GM18519 (cell line): Measurements from ENCODE around the gene DBF4B.
"Not testable (repeated sequence)": the region's sequence is repeated elsewhere in the genome, so short reads cannot be mapped to it uniquely, and the experiment has no call there.

ENCODE experiments used
- ATAC-seq: cut with Tn5 transposase; IDR thresholded peaks from one replicate; pipeline ENCODE4 v1.9.1; 2021; ENCODE audit warnings: mild to moderate bottlenecking, moderate library complexity; ENCODE audit not compliant: unreplicated experiment, low FRiP score

Gene DBF4B

DNA sequence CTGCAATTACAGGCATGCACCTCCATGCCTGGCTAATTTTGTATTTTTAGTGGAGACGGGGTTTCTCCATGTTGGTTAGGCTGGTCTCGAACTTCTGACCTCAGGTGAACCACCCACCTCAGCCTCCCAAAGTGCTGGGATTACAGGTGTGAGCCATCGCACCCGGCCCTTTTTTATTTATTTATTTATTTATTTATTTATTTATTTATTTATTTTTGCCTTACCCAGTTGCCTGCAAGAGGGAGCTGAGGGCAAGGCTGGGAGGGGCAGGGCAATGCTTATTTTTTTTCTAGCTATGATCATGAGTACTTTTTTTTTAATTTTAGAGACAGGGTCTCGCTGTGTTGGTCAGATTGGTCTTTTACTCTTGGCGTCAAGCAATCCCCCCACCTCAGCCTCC, 17.7 kb downstream of the DBF4B start:
- ATAC-seq: not testable (repeated sequence)

DNA sequence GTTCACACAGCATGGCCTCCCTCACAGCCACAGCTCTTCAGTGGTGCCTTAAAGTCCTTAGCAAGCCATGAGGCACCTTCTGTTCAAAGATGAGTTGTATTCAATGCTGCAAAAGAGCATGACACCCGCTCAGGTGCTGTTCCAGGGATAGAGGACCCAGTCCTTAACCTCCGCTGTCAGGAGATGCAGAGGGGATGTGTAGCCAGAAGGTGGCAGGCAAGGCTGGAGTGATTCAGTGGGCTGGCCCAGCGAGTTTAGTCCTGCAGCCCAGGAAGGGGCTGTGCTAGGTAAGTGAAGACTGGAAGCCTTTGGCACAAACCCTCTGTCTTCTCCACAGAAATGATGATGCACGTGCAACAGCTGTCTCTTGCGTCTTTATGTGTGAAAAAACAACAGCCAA, 25.3 kb downstream of the DBF4B start:
- ATAC-seq: no peak

DNA sequence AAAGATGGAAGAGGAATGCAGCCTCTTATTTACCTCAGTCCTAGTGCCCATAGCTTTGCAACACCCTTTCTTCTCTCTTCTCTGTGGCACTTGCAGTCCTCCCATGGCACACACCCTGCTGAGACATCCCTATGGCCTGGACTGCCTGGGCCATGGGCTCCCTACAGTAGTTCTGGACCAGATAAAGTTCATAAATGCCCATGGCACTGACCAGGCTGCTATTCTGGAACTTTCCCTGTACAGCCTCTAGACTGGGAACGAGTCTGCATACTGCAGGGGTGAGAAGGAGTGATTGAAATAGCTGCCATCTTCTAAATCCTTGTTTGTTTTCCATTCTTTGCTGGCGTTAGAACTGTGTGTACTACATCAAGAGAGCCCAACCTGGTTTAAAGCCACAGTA, 25.8 kb downstream of the DBF4B start:
- no peak for ATAC-seq

DNA sequence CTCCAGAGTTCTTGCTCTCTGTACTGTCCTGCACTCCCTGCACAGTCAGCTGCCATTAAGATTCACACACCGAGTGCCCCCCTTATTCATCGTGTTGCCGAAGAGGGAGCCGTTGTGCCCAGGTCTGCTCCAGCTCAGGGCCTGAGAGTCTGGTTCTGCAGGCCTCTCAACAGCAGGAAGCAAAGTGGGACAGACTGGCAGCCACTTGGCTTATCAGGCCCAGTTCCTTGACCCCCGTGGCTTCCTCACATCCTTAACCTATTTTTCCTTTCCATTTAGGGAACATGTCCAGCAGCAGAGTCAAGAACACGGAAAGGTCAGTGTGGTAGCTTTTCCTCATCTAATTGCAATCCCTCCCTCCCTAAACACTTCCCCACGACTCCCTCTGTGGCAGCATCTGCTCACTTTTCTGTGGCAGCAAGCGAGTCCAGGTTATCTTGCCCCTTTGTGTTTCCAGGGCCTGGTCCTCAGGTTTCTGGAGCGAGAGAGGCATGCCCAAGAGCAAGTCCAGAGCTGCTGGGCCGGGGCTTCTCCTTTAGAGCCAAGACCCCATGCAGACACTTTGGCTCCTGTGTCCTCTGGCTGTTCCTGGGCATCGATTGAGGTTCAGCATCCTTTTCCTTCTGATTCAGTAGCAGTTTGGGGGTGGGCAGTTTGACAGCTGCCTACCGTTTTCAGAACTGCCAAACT, 28.2 kb downstream of the DBF4B start:
- ATAC-seq: no peak

DNA sequence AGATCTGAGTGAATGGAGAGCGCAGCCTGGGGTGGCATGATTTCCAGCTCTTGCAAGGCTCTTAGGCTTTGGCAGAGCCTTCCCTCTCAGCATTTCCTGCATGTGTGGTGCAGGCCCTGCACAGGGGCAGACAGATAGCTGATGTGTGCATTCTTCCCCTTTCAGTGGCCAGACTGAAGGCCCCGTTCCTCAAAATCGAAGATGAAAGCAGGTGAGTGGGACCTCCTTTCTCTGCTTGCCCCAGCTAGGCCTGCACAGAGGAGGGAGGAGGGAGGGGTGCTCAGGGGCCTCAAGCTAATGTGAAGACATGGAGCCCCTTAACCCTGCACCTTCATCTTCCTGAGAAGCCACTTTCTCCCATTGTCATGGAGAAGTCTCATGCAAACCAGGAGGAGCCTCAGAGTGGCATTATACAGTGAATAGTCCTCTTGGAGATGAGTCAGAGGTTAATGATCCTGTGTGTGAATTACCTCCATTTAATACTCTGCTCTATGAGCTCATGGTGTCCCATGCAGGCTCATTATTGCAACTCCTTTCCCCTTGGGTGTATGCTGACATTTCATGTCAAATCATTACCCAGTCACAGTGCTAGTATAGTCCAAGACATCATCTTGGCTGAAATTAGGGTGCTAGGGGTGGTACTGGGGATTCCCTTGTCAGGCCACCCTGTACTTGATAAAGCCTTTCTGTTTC, 29.9 kb downstream of the DBF4B start:
- no peak for ATAC-seq

DNA sequence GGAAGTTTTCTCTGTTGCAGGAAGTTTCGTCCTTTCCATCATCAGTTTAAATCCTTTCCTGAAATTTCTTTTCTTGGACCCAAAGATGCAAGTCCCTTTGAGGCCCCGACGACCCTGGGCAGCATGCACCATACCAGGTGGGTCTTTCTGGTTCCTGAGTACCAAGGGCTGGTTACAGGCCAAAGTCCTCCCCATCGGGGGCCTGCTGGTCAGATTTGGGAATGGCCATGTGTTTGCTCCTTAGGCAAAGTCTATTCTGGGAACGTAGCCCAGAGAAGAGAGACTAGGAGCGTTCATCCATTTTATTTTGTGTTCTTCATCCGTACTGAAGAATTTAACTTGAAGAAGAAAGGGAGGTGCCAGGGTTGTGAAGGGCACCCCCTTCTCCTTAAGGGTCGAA, 32.9 kb downstream of the DBF4B start:
- no peak for ATAC-seq

DNA sequence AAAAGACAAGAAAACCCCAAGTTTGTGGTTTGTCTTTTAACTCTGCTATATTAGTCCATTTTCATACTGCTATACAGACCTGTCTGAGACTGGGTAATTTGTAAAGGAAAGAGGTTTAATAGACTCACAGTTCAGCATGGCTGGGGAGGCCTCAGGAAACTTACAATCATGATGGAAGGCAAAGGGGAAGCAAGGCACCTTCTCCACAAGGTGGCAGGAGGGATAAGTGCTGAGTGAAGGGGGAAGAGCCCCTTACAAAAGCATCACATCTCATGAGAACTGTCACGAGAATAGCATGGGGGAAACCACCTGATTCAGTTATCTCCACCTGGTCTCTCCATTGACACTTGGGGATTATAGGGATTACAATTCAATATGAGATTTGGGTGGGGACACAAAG, 36.8 kb downstream of the DBF4B start:
- no peak for ATAC-seq

DNA sequence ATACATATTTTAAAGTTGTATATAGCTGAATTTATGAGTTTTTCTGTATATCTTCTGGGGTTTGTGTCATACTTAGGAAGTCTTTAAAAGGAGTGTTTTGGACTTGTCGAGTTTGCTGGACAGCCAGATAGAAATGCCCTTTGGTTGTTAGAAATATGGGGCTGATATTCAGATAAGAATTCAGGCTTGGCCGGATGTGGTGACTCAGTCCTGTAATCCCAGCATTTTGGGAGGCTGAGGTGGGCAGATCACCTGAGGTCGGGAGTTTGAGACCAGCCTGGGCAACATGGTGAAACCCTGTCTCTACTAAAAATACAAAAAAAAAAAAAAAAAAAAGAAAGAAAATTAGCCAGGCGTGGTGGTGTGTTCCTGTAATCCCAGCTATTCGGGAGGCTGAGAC, 37.3 kb downstream of the DBF4B start:
- not testable (repeated sequence) for ATAC-seq

DNA sequence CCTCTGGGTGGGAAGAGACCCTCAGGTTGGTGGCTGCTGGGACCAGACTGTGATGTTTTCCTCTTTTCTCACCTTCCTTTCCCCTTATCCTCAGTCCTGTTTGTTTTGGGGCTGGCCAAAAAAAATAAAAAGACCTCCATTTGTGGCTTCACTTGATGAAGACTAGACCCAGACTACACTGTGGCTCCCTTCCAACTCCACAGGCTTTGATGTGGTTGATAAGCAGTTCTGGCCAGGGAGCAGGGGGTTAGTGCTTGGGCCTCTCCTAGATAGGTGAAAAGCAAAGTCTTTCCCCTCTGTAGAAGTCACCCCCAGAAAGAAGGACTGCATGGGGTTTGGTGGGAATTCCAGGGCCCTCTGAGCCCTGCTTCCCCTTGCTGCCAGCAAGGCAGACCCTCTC, 39.1 kb downstream of the DBF4B start:
- no peak for ATAC-seq

DNA sequence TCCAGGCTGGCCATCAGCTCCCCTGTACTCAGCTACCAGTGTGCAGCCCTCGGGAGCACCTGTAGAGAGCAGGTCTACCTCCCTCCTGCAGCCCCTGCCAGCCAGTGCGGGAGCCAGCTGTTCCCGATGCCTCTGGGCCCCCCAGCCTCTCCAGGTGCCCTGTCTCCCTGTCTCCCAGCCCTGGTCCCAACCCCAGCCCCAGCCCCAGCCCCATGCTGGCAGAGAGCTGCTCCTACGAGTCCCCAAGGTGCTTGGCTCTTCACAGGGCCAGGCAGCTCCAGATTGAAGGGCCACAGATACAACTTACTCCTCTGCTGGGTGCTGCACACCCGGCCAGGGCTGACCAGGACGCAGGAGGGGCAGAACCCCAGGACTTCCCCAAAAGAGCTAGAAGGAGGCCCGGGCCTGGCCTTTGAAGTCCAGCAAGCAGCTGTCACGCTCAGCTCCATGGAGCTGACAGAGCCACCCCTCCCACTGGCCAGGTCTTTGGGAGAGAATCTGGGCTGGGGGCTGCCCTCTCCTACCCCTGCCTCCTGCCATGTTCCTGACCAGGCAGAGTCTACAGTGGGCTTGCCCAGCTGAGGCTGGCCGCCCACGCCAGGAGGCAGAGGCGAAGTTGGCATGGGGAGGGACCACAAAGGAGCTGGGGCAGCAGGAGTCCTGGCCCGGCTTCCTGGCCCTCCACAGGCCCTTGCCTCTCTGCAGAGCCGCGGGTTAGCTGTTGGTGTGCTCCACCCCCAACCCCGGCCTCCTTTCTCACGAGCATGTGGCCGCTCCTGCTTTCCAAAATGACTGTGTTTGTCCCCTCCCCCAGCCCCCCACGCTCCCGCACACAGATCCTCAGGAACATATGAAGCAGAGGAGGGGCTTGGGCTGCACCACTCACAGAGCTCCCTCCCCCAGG, 40.9 kb downstream of the DBF4B start:
- ATAC-seq: no peak

DNA sequence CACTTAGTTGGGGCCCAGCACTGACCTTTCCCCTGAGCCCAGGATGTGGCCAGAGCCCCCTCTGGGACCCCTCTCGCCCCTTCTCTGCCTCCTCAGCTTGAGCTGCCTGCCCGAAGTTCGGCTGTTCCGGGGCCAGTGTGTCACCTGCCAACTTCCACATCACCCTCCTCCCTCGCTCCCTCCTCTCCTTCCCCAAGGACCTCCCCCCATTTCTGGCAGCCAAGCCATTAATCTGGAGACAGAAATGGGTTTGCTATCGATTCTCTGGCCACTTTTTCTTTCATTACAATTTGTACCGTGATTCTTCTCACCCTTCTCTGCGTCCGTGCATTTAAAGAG, 41.5 kb downstream of the DBF4B start:
- ATAC-seq: no peak

DNA sequence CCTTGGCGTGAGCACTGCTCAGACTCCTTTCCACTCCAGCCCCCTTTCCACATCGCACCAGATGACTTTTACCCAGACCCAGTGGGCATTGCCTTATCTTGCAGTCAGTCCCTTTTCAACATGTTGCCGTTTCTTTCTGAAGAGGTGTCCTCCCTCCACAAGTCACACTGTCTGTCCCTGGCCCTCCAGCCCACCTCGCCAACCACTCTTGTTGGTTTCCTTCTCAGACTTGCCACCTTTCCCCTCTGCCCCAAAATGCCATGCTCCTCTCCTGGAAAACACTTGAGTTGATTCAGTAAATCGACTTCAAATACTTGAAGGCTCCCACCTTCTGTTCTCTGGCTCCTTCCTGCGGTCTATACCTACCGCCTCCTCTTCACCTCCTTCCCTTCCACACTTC, 42.9 kb downstream of the DBF4B start:
- ATAC-seq: no peak

DNA sequence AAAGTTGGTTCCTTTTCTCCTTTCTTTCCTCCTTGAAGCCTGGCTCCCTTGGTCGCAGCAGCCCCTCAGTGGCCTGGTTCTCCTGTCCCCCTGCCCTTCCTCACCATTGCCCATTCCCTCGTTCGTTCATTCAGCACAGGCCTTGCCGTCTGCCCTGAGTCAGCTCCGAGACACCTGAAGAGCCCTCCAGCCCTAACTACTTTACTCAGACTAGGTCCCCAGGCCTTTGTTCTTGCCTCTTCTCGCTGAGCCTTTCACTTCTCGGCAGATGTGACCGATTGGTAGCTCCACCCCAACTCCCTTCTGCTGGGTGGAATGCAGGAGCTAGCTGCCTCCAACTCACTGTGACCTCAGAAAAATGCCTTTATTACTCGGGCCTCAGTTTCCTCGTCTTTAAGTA, 43.3 kb downstream of the DBF4B start:
- ATAC-seq: no peak

DNA sequence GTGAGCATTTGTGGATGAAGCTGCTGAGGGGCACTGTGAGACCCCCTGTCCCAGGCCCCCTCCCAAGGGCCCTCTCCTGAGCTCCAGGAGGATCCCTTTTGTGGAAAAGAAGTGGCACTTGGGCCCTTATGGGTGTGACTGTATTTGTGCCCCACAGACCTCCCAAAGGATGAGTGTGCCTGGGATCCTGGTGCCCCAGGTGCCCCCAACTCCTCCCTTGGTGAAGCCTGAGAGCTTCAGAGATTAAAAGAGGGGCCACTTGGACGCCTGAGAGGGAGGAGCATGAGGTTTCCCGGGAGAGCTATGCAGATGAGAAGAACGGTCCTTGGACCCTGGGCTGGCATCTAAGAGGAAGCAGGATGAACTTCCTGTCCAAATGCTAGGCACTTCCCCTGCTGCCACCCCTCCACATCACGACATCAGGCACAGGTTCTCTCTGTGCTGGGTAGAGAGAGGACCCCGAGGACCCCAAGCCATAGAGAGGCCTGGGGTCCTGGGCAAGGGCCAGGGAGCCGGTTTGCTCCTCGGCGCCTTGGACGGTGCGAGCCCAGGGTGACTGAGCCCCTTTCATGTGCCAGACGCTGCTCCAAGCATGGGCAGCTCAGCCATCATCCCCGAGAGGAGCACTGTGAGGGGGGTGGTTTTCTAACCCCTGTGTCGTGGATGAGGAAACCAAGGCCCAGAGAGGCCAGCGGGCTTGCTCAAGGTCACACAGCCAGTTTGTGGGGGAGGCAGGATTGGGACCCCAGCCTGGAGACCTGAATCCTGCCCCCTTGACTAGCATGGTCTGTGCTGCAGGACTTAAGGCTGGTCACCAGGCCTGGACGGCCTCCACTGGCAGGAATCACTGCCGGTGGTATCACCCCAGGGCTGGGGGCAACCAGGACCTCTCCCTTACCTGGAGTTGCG, 44.7 kb downstream of the DBF4B start:
- ATAC-seq: no peak

DNA sequence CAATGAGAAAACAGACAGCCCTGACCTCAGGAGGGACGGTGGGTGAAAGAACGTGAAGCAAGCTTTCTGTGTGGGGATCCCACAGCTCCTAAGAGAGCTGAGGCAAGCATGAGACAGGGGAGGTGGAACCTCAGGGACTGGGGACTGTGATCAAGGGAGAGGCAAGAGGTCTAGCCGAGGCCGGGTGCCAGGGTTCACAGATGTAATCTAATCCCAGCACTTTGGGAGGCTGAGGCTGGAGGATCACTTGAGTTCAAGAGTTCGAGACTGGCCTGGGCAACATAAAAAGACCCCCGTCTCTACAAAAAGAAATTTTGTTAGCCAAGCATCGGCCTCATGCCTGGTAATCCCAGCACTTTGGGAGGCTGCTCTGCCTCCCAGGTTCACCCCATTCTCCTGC, 45.8 kb downstream of the DBF4B start:
- ATAC-seq: no peak

DNA sequence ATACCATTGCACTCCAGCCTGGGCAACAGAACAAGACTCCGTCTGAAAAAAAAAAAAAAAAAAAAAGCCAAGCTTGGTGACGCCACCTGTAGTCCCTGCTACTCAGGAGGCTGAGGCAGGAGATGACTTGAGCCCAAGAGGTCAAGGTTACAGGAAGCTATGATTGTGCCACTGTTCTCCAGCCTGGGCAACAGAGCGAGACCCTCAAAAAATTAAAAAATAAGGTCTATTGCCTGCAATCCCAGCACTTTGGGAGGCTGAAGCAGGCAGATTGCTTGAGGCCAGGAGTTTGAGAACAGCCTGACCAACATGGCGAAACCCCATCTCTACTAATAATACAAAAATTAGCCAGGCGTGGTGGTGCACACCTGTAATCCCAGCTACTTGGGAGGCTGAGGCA, 46.7 kb downstream of the DBF4B start:
- not testable (repeated sequence) for ATAC-seq

DNA sequence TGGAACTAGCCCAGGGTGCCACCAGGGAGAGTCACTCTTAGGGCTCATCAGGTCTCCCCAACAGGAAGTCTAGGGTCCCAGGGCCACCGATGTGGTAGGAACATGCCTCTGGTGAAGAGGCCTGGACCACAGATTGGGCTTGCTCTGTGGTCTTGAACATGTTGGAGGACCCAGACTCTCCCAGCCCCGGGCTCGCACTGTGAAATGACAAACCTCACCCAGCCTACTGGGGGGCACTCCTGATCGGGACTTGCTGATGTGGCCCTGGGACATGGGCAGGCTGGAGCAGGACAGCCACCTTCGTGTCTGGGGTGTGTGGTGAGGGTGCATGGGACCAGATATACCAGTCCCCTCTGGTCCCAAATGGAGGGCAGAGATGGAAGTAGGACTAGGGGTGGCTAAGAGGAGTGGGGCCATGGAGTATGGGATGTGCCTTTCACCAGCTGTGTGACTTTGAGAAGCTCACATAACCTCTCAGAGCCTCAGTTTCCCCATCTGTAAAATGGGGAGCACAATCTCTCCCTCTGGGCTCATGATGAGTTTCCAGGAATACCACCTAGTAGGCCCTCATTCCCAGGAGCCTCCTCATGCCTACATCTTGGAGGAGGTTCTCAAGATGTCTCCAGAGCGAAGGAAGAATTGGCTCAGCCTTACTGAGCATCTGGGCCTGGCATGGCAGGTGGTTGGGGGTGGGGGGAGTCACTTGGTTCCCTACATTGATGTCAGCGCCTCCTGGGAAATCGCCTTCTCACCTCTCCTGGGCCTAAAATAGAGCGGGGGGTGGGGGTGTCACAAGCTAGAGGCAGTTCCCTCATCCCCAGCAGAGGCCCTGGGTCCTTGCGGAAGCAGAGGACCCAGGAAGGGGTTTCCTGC, 48.8 kb downstream of the DBF4B start:
- ATAC-seq: no peak

DNA sequence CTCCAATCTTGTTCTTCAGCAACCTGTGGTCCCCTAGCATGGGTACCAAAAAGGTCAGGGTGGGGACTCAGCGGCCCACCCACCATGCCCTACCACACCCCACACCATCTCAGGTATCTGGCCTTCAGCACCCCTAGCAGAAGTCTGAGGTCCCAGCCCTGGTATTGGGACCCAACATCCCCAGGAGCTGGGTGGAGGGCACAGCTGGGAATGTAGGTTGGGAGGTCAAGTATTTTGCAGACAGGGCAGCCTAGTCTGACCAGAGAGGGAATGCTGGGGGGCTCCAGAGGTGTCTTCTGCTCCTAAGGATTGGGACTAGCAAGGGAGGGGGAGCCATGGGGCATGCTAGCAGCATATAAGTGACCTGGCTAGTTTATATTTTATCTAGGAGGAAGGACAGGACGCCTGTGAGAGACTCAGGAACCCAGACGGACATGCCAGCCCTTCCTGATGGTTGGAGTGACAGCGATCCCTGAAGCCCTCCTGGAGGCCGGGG, 49.5 kb downstream of the DBF4B start:
- no peak for ATAC-seq

DNA sequence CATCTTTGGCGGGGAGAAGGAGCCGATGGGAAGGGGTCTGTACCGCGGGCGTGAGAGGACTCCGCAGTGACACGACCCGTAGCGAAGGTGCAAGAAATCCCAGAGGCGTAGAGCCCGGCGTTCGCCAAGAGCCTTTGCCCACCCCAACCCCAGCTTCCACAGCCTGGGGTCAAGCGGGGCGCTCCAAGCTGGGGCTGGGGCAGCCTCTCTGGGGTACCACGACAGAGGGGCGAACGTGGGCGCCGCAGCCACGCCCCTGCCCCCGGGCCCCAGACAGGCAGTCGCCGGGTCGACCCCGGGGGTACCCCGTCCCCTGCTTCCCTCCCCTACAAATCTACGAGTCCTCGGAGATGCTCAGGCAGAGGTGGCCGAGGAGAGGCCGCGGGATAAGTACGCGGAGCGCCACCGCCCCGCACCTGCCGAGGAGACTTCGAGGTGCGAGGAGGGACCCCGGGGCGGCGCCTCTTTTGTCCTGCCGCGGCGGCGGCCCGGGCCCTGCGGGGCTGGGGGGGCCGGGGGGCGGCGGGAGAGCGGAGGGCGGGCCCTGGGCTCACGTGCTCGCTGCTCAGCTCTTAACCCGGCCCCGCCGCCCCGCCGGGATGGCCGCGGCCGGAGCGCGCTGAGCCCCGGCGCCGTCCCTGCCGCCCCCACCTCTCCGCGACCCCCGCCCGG, 50.1 kb downstream of the DBF4B start, which contains the start of gene ADAM11:
Gene ADAM11 (plus strand): TSS at position 575 of the 672 bp plus-strand sequence. CDS start 212 bp downstream, outside the sequence.
- no peak for ATAC-seq
